GM23248 (cell line): ENCODE results near the gene HSBP1L1. TPM values are rescaled to one million over a fixed set of nuclear protein-coding genes. Genes with fewer than 3 reads are reported as not detected.

Experiments
- DNase-seq: peaks from one replicate; pipeline ENCODE4 v3.0.0-alpha.2; 2015
- H2AFZ ChIP-seq: fragments of 200-600 bp; sonication (generic); 2 replicates; pipeline ENCODE4 v1.6.1; 2016; ENCODE audit warnings: antibody characterized with exemption
- H3F3A ChIP-seq: fragments of 200-600 bp; sonication (generic); 2 replicates; pipeline ENCODE4 v1.6.1; 2016; ENCODE audit warnings: mild to moderate bottlenecking, antibody characterized with exemption, mixed run types; ENCODE audit not compliant: insufficient read depth
- H3K27ac ChIP-seq: fragments of 200-600 bp; sonication (generic); 2 replicates; pipeline ENCODE4 v1.5.1; 2016; ENCODE audit warnings: mild to moderate bottlenecking
- H3K27me3 ChIP-seq: fragments of 200-600 bp; sonication (generic); replicated peaks from 2 replicates; pipeline ENCODE4 v1.6.1; 2016; ENCODE audit warnings: mild to moderate bottlenecking; ENCODE audit not compliant: insufficient read depth
- H3K36me3 ChIP-seq: fragments of 200-600 bp; sonication (generic); 2 replicates; pipeline ENCODE4 v1.6.1; 2016; ENCODE audit warnings: low read depth, mild to moderate bottlenecking
- H3K4me1 ChIP-seq: fragments of 200-600 bp; sonication (generic); 2 replicates; pipeline ENCODE4 v1.6.1; 2016; ENCODE audit warnings: mild to moderate bottlenecking; ENCODE audit not compliant: insufficient read depth
- H3K4me2 ChIP-seq: fragments of 200-600 bp; sonication (generic); one replicate; pipeline ENCODE4 v1.6.1; 2016; ENCODE audit warnings: mild to moderate bottlenecking; ENCODE audit not compliant: unreplicated experiment
- H3K4me3 ChIP-seq: fragments of 200-600 bp; sonication (generic); 2 replicates; pipeline ENCODE4 v1.5.1; 2016; ENCODE audit warnings: mild to moderate bottlenecking
- H3K79me2 ChIP-seq: fragments of 200-600 bp; sonication (generic); 2 replicates; pipeline ENCODE4 v1.6.1; 2016; ENCODE audit warnings: mild to moderate bottlenecking; ENCODE audit not compliant: insufficient read depth
- H3K9ac ChIP-seq: fragments of 200-600 bp; sonication (generic); 2 replicates; pipeline ENCODE4 v1.6.1; 2016; ENCODE audit warnings: mild to moderate bottlenecking
- H3K9me2 ChIP-seq: fragments of 200-600 bp; sonication (generic); 2 replicates; pipeline ENCODE4 v1.6.1; 2016; ENCODE audit warnings: mixed run types, mild to moderate bottlenecking, moderate library complexity; ENCODE audit not compliant: insufficient read depth
- H3K9me3 ChIP-seq: fragments of 200-600 bp; sonication (generic); one replicate; pipeline ENCODE4 v1.6.1; 2017; ENCODE audit warnings: low read depth
- H4K20me1 ChIP-seq: fragments of 200-600 bp; sonication (generic); 2 replicates; pipeline ENCODE4 v1.6.0; 2016; ENCODE audit not compliant: insufficient read depth
- EZH2 ChIP-seq: fragments of 200-600 bp; sonication (generic); IDR thresholded peaks from 2 replicates; pipeline ENCODE4 v1.6.1; 2018; ENCODE audit warnings: antibody characterized with exemption, mild to moderate bottlenecking; ENCODE audit not compliant: insufficient read depth, poor library complexity, severe bottlenecking
- EZH2phosphoT487 ChIP-seq: fragments of 200-600 bp; sonication (generic); IDR thresholded peaks from 2 replicates; pipeline ENCODE4 v1.6.1; 2018; ENCODE audit warnings: antibody characterized with exemption, moderate library complexity, mild to moderate bottlenecking, low read depth; ENCODE audit not compliant: insufficient read depth
- WGBS, 2 experiments: methylation state at CpG; one replicate each; pipeline ENCODE4 v1.1.6; 2015 to 2017; ENCODE audit warnings: low lambda C conversion rate in 2 of 2, low coverage in 1 of 2; ENCODE audit errors: missing lambda C conversion rate in 2 of 2; 5-methylcytosine and 5-hydroxymethylcytosine counted together
- in situ Hi-C: fragments of 300-500 bp; cut with MboI; formaldehyde crosslinking; loops from 2 replicates; pipeline ENCODE4 v1.15.0; 2020
- polyA plus RNA-seq: library from polyadenylated mRNA; unstranded; fragments of >200 nt; fragmentation: Nextera tagmentation; extraction: Ambion mirVana; gene quantifications from 2 replicates; pipeline ENCODE4 v1.2.1, GENCODE V29; 2016
- total RNA-seq: library from RNA; depleted of rRNA; stranded (reverse); fragments of >200 nt; shearing (Covaris generic); gene quantifications from 2 replicates; pipeline ENCODE4 v1.2.3, GENCODE V29; 2014

HSBP1L1 gene
- total and polyA plus RNA-seq, 2 experiments from 2014 or later: 6.8 to 27.0 TPM

- TF ChIP-seq EZH2phosphoT487: no peak
- TF ChIP-seq EZH2: no peak
- in situ Hi-C loops: no loop called here
- H3K9me2 ChIP-seq: no peaks in the 10 kb centered on the region
- H3K9me3 ChIP-seq: no peaks in the 10 kb centered on the region
- peaks cover 4% of the 10 kb centered on the region; the same call in 1 of the 2 replicates for H4K20me1 ChIP-seq
- no peak overlapping the region for H3K9ac ChIP-seq
- no peak overlapping the region for H3K4me2 ChIP-seq
- peaks cover 99% of the 10 kb centered on the region for H3K79me2 ChIP-seq
- peaks cover 8% of the 10 kb centered on the region; the same call in 1 of the 2 replicates for H3K36me3 ChIP-seq
- 90 to 94% methylated on average over 18 of the region's 18 CpGs for WGBS, 2 experiments
- no peak overlapping the region for H3K4me3 ChIP-seq
- H2AFZ ChIP-seq: no peak overlapping the region
- no peak overlapping the region for H3K27ac ChIP-seq
- peaks cover 3% of the 10 kb centered on the region; the same call in 1 of the 2 replicates for H3K4me1 ChIP-seq
- H3F3A ChIP-seq: no peaks in the 10 kb centered on the region
- no peak for DNase-seq
- no peaks in the 10 kb centered on the region for H3K27me3 ChIP-seq
These were observed 24.2 kb upstream of the HSBP1L1 start for GRCh38 chr18:79940126-79940813.

- H3K9me2 ChIP-seq: no peaks in the 10 kb centered on the region
- no peaks in the 10 kb centered on the region for H3F3A ChIP-seq
- DNase-seq: no peak
- 0 out of 2 replicates have a peak, but pooled peaks cover 4% of the 10 kb centered on the region for H3K36me3 ChIP-seq
- peaks cover 4% of the 10 kb centered on the region; the same call in 1 of the 2 replicates for H4K20me1 ChIP-seq
- H3K4me3 ChIP-seq: no peak overlapping the region
- H3K4me1 ChIP-seq: peaks cover 3% of the 10 kb centered on the region; the same call in 1 of the 2 replicates
- TF ChIP-seq EZH2phosphoT487: no peak
- no peak for TF ChIP-seq EZH2
- no peak overlapping the region for H3K4me2 ChIP-seq
- H3K27me3 ChIP-seq: no peaks in the 10 kb centered on the region
- H3K9me3 ChIP-seq: no peaks in the 10 kb centered on the region
- no peak overlapping the region for H3K9ac ChIP-seq
- no peak overlapping the region for H3K27ac ChIP-seq
- in situ Hi-C loops: no loop called here
- WGBS, 2 experiments: 80 to 83% methylated on average over 17 of the region's 17 CpGs
- peaks cover 99% of the 10 kb centered on the region for H3K79me2 ChIP-seq
- H2AFZ ChIP-seq: no peak overlapping the region
These were observed 23.5 kb upstream of the HSBP1L1 start for GRCh38 chr18:79940814-79941472.

- no peak for DNase-seq
- H3K9me2 ChIP-seq: no peaks in the 10 kb centered on the region
- no peak overlapping the region for H3K4me2 ChIP-seq
- WGBS, 2 experiments: 89 to 90% methylated on average over 16 of the region's 16 CpGs
- no peaks in the 10 kb centered on the region for H3K9me3 ChIP-seq
- H3K27ac ChIP-seq: no peak overlapping the region
- no peak overlapping the region for H3K4me3 ChIP-seq
- no peak overlapping the region for H2AFZ ChIP-seq
- H3K27me3 ChIP-seq: no peaks in the 10 kb centered on the region
- H3K9ac ChIP-seq: no peak overlapping the region
- peaks cover 99% of the 10 kb centered on the region for H3K79me2 ChIP-seq
- H3F3A ChIP-seq: no peaks in the 10 kb centered on the region
- peaks cover 4% of the 10 kb centered on the region; the same call in 1 of the 2 replicates for H4K20me1 ChIP-seq
- TF ChIP-seq EZH2: no peak
- TF ChIP-seq EZH2phosphoT487: no peak
- in situ Hi-C loops: no loop called here
- 0 out of 2 replicates have a peak, but pooled peaks cover 4% of the 10 kb centered on the region for H3K36me3 ChIP-seq
- H3K4me1 ChIP-seq: peaks cover 3% of the 10 kb centered on the region; the same call in 1 of the 2 replicates
These were observed 22.8 kb upstream of the HSBP1L1 start for GRCh38 chr18:79941473-79942119.

GRCh38 chr18:79942211-79942610 lies 22.2 kb upstream of the HSBP1L1 start:
- in situ Hi-C loops: no loop called here
- no peak for DNase-seq
- H4K20me1 ChIP-seq: peaks cover 4% of the 10 kb centered on the region; the same call in 1 of the 2 replicates

More at GRCh38 chr18:79942211-79942610, 22.2 kb upstream of the HSBP1L1 start:
- H3K36me3 ChIP-seq: 0 out of 2 replicates have a peak, but pooled peaks cover 4% of the 10 kb centered on the region
- peaks cover 99% of the 10 kb centered on the region for H3K79me2 ChIP-seq
- no peaks in the 10 kb centered on the region for H3K9me3 ChIP-seq
- 89 to 90% methylated on average over 7 of the region's 7 CpGs for WGBS, 2 experiments
- H2AFZ ChIP-seq: no peak overlapping the region
- H3K4me1 ChIP-seq: peaks cover 8% of the 10 kb centered on the region; the same call in 1 of the 2 replicates
- H3K9ac ChIP-seq: no peak overlapping the region
- H3F3A ChIP-seq: no peaks in the 10 kb centered on the region
- no peak for TF ChIP-seq EZH2
- TF ChIP-seq EZH2phosphoT487: no peak
- H3K27me3 ChIP-seq: no peaks in the 10 kb centered on the region
- H3K9me2 ChIP-seq: no peaks in the 10 kb centered on the region
- no peak overlapping the region for H3K4me3 ChIP-seq
- no peak overlapping the region for H3K27ac ChIP-seq
- no peak overlapping the region for H3K4me2 ChIP-seq
